A549 (cell line): Measurements from ENCODE around the gene FAF1.
"Not testable (repeated sequence)": the region's sequence is repeated elsewhere in the genome, so short reads cannot be mapped to it uniquely, and the experiment has no call there.

ENCODE experiments used
- CBX2 ChIP-seq: fragments of 200-600 bp; sonication (generic); IDR thresholded peaks from 2 replicates; pipeline ENCODE4 v1.6.1; 2016; ENCODE audit warnings: low read depth, mild to moderate bottlenecking, borderline replicate concordance
- CEBPB ChIP-seq, 2 experiments: fragments of >200 bp in 1 of 2; sonication (Bioruptor Twin) in 1 of 2; formaldehyde crosslinking in 1 of 2; IDR thresholded peaks; 2 replicates each; pipeline ENCODE4 v1.6.1; 2012 to 2016
- MAZ ChIP-seq: fragments of 150-350 bp; IDR thresholded peaks from 2 replicates; pipeline ENCODE4 v1.6.1; 2014; ENCODE audit warnings: antibody characterized with exemption, low read depth, low read length, borderline replicate concordance
- POLR2A ChIP-seq: IDR thresholded peaks from 2 replicates; pipeline ENCODE4 v1.6.1; 2012; ENCODE audit warnings: mild to moderate bottlenecking, low read length
- RAD21 ChIP-seq, 2 experiments: fragments of >200 bp in 1 of 2; sonication (Bioruptor Twin) in 1 of 2; formaldehyde crosslinking in 1 of 2; IDR thresholded peaks in 1 of 2; conservative IDR thresholded peaks in 1 of 2; 2 replicates in 1 of 2; 3 replicates in 1 of 2; pipeline ENCODE4 v1.6.1; 2012 to 2018; ENCODE audit warnings: inconsistent platforms in 1 of 2
- RFX5 ChIP-seq: fragments of 450-650 bp; IDR thresholded peaks from 2 replicates; pipeline ENCODE4 v1.7.1; 2014; ENCODE audit warnings: antibody characterized with exemption, mild to moderate bottlenecking, moderate library complexity
- SMC3 ChIP-seq: fragments of >200 bp; sonication (Bioruptor Twin); formaldehyde crosslinking; IDR thresholded peaks from 3 replicates; pipeline ENCODE4 v1.6.1; 2018; ENCODE audit warnings: inconsistent platforms
- TF ChIP-seq, protein P1 (sequence below): fragments of >200 bp; sonication (Bioruptor Twin); formaldehyde crosslinking; IDR thresholded peaks from 3 replicates; pipeline ENCODE4 v1.5.1; 2016

DNA sequence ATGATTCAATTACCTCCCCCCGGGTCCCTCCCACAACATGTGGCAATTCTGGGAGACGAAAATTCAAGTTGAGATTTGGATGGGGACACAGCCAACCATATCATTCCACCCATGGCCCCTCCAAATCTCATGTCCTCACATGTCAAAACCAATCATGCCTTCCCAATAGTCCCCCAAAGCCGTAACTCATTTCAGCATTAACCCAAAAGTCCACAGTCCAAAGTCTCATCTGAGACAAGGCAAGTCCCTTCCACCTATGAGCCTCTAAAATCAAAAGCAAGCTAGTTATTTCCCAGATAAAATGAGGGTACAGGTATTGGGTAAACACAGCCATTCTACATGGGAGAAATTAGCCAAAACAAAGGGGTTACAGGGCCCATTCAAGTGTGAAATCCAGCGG, 28.0 kb downstream of the FAF1 start:
- not testable (repeated sequence) for TF ChIP-seq RAD21 (conservative IDR thresholded peaks at IDR 0.05 in 1 of 2, IDR thresholded peaks at IDR 0.05 in 1 of 2); POLR2A; RFX5; CEBPB (IDR thresholded peaks at IDR 0.05); MAZ; SMC3; CBX2
- TF ChIP-seq, protein P1, sequence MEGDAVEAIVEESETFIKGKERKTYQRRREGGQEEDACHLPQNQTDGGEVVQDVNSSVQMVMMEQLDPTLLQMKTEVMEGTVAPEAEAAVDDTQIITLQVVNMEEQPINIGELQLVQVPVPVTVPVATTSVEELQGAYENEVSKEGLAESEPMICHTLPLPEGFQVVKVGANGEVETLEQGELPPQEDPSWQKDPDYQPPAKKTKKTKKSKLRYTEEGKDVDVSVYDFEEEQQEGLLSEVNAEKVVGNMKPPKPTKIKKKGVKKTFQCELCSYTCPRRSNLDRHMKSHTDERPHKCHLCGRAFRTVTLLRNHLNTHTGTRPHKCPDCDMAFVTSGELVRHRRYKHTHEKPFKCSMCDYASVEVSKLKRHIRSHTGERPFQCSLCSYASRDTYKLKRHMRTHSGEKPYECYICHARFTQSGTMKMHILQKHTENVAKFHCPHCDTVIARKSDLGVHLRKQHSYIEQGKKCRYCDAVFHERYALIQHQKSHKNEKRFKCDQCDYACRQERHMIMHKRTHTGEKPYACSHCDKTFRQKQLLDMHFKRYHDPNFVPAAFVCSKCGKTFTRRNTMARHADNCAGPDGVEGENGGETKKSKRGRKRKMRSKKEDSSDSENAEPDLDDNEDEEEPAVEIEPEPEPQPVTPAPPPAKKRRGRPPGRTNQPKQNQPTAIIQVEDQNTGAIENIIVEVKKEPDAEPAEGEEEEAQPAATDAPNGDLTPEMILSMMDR, result not testable (repeated sequence)
